ENCODE measurements around the gene DLK2. TPM values are rescaled to one million over a fixed set of nuclear protein-coding genes. Genes with fewer than 3 reads are reported as not detected.

The DLK2 gene
- polyA plus RNA-seq, 10 donors, result 1.4 to 4.3 (median 2.1) TPM

- DNase-seq, result peak; percentile 65 to 93 (median 88)
Measured at GRCh38 chr6:43454696-43455530, 435 bp downstream of the DLK2 start.

GRCh38 chr6:43454290-43454695 is 1.1 kb downstream of the DLK2 start:
- DNase-seq, result no peak

- no peak for DNase-seq
Measured at GRCh38 chr6:43453831-43454230, 1.5 kb downstream of the DLK2 start.

- no peak for DNase-seq
Measured at GRCh38 chr6:43452896-43453295, 2.5 kb downstream of the DLK2 start.

GRCh38 chr6:43451939-43452338 is 3.4 kb downstream of the DLK2 start:
- no peak for DNase-seq

- DNase-seq, result no peak
Measured at GRCh38 chr6:43451348-43451747, 4.0 kb downstream of the DLK2 start.

- no peak for DNase-seq
Measured at GRCh38 chr6:43450699-43451131, 4.6 kb downstream of the DLK2 start.

- DNase-seq, result no peak
Measured at GRCh38 chr6:43448916-43449315, 6.4 kb downstream of the DLK2 start.

GRCh38 chr6:43447604-43448003 is 7.7 kb downstream of the DLK2 start:
- DNase-seq, result no peak

- no peak for DNase-seq
Measured at GRCh38 chr6:43445576-43445975, 9.8 kb downstream of the DLK2 start.

GRCh38 chr6:43444582-43444981 is 10.8 kb downstream of the DLK2 start:
- no peak for DNase-seq

GRCh38 chr6:43444036-43444435 is 11.3 kb downstream of the DLK2 start:
- no peak for DNase-seq

- DNase-seq, result no peak
Measured at GRCh38 chr6:43442935-43443334, 12.4 kb downstream of the DLK2 start.

- no peak for DNase-seq
Measured at GRCh38 chr6:43437700-43438099, 17.6 kb downstream of the DLK2 start.

- peak; percentile 30 to 47 (median 40) for DNase-seq
Measured at GRCh38 chr6:43436577-43437282, 18.6 kb downstream of the DLK2 start.

GRCh38 chr6:43435682-43436437 is 19.5 kb downstream of the DLK2 start:
- DNase-seq, result no peak

GRCh38 chr6:43434943-43435342 is 20.4 kb downstream of the DLK2 start:
- no peak for DNase-seq

- no peak for DNase-seq
Measured at GRCh38 chr6:43434001-43434840, 21.1 kb downstream of the DLK2 start.

GRCh38 chr6:43433148-43433547 is 22.2 kb downstream of the DLK2 start:
- no peak for DNase-seq

GRCh38 chr6:43432009-43432945 is 23.1 kb downstream of the DLK2 start:
- DNase-seq, result no peak
